HG02763 (cell line): ENCODE data around the gene URM1.

ENCODE experiments used
- ATAC-seq: cut with Tn5 transposase; IDR thresholded peaks from one replicate; pipeline ENCODE4 v1.9.1; 2021; ENCODE audit warnings: mild to moderate bottlenecking, moderate library complexity; ENCODE audit not compliant: unreplicated experiment

Gene URM1

GRCh38 chr9:128424268-128424780 is 53.1 kb downstream of the URM1 start:
- no peak for ATAC-seq

- no peak for ATAC-seq
Measured at GRCh38 chr9:128428644-128429512, 57.7 kb downstream of the URM1 start.

- ATAC-seq, result no peak
Measured at GRCh38 chr9:128429513-128430086, 58.4 kb downstream of the URM1 start.

GRCh38 chr9:128431207-128431606 is 60.0 kb downstream of the URM1 start:
- ATAC-seq, result no peak

- ATAC-seq, result no peak
Measured at GRCh38 chr9:128434340-128434739, 63.2 kb downstream of the URM1 start.

GRCh38 chr9:128435611-128436010 is 64.4 kb downstream of the URM1 start:
- ATAC-seq, result no peak

GRCh38 chr9:128438343-128439109 is 67.4 kb downstream of the URM1 start:
- peak; percentile 70 for ATAC-seq

- no peak for ATAC-seq
Measured at GRCh38 chr9:128439273-128439672, 68.1 kb downstream of the URM1 start.
